SK-N-SH (cell line): ENCODE results near the gene CDKAL1. TPM values are rescaled to one million over a fixed set of nuclear protein-coding genes. Genes with fewer than 3 reads are reported as not detected.
"Not testable (repeated sequence)": the region's sequence is repeated elsewhere in the genome, so short reads cannot be mapped to it uniquely, and the experiment has no call there.

Source experiments
- CTCF ChIA-PET: fragments of 300-600, 350-600 bp; formaldehyde crosslinking; extraction: SDS; loops from one replicate; lab custom pipeline; 2021; lab: Yijun Ruan, JAX
- POLR2A ChIA-PET: fragments of 350-600 bp; sonication (Branson Sonifier 250); formaldehyde crosslinking; extraction: SDS; loops from one replicate; lab custom pipeline; 2020; ENCODE audit warnings: antibody characterized with exemption, inconsistent platforms; lab: Yijun Ruan, JAX
- DNase-seq: peaks from one replicate; pipeline ENCODE4 v3.0.0; 2012
- H2AFZ ChIP-seq: fragments of 200-600 bp; sonication (generic); 2 replicates; pipeline ENCODE4 v1.8.1; 2016; ENCODE audit warnings: antibody characterized with exemption, mild to moderate bottlenecking, low read depth
- H3F3A ChIP-seq: fragments of 200-600 bp; sonication (generic); replicated peaks from 2 replicates; pipeline ENCODE3; 2016; ENCODE audit warnings: antibody characterized with exemption, mild to moderate bottlenecking; ENCODE audit not compliant: insufficient read depth
- H3K27ac ChIP-seq, 2 experiments: fragments of 200-500 bp in 1 of 2; fragments of 200-600 bp in 1 of 2; sonication (Bioruptor generic) in 1 of 2; sonication (generic), shearing (Covaris generic) in 1 of 2; 2 replicates each; pipeline versions ENCODE4 v1.5.1 to v1.6.1; 2014 to 2016; ENCODE audit warnings: low read depth in 2 of 2, inconsistent platforms in 1 of 2, low read length in 1 of 2, mild to moderate bottlenecking in 1 of 2, mixed read lengths in 1 of 2
- H3K27me3 ChIP-seq: fragments of 200-600 bp; sonication (generic), shearing (Covaris generic); 2 replicates; pipeline ENCODE4 v1.6.1; 2016; ENCODE audit warnings: mixed run types; ENCODE audit not compliant: insufficient read depth
- H3K36me3 ChIP-seq, 2 experiments: fragments of 200-500 bp in 1 of 2; fragments of 200-600 bp in 1 of 2; sonication (Bioruptor generic) in 1 of 2; sonication (generic) in 1 of 2; replicated peaks in 1 of 2; 2 replicates each; pipeline versions ENCODE3 to v1.5.1; 2014 to 2016; ENCODE audit warnings: low read length in 1 of 2, mild to moderate bottlenecking in 1 of 2; ENCODE audit not compliant: insufficient read depth in 2 of 2, control insufficient read depth in 1 of 2
- H3K4me1 ChIP-seq, 2 experiments: fragments of 200-500 bp in 1 of 2; fragments of 200-600 bp in 1 of 2; sonication (Bioruptor generic) in 1 of 2; sonication (generic), shearing (Covaris generic) in 1 of 2; 2 replicates each; pipeline versions ENCODE4 v1.5.1 to v1.6.1; 2014 to 2016; ENCODE audit warnings: low read depth in 1 of 2, low read length in 1 of 2, mixed run types in 1 of 2; ENCODE audit not compliant: insufficient read depth in 2 of 2, control insufficient read depth in 1 of 2
- H3K4me2 ChIP-seq: fragments of 200-600 bp; sonication (generic), shearing (Covaris generic); 2 replicates; pipeline ENCODE4 v1.6.1; 2017; ENCODE audit warnings: mixed run types
- H3K4me3 ChIP-seq, 2 experiments: fragments of 200-500 bp in 1 of 2; fragments of 200-600 bp in 1 of 2; sonication (Bioruptor generic) in 1 of 2; sonication (generic), shearing (Covaris generic) in 1 of 2; 2 replicates each; pipeline versions ENCODE4 v1.5.1 to v1.8.1; 2014 to 2016; ENCODE audit warnings: low read depth in 2 of 2, inconsistent platforms in 1 of 2, low read length in 1 of 2, mild to moderate bottlenecking in 1 of 2, mixed read lengths in 1 of 2, moderate library complexity in 1 of 2
- H3K79me2 ChIP-seq: fragments of 200-600 bp; sonication (generic); 2 replicates; pipeline ENCODE4 v1.8.1; 2017; ENCODE audit warnings: mild to moderate bottlenecking; ENCODE audit not compliant: insufficient read depth
- H3K9ac ChIP-seq: fragments of 200-600 bp; sonication (generic); 2 replicates; pipeline ENCODE4 v1.6.1; 2017; ENCODE audit warnings: mixed run types
- H3K9me2 ChIP-seq: fragments of 200-600 bp; sonication (generic); 2 replicates; pipeline ENCODE4 v1.6.1; 2017; ENCODE audit warnings: mixed run types
- H3K9me3 ChIP-seq: fragments of 200-600 bp; sonication (generic); 2 replicates; pipeline ENCODE4 v1.6.1; 2017; ENCODE audit warnings: mixed run types, mild to moderate bottlenecking, moderate library complexity
- H4K20me1 ChIP-seq: fragments of 200-600 bp; sonication (generic); 2 replicates; pipeline ENCODE4 v1.6.1; 2017; ENCODE audit warnings: mild to moderate bottlenecking, mixed run types; ENCODE audit not compliant: insufficient read depth
- ELF1 ChIP-seq: IDR thresholded peaks from 2 replicates; pipeline ENCODE4 v1.4.0; 2012
- FOXM1 ChIP-seq: IDR thresholded peaks from 2 replicates; pipeline ENCODE4 v1.4.0; 2012; ENCODE audit warnings: low read depth, mild to moderate bottlenecking
- GABPA ChIP-seq: IDR thresholded peaks from 2 replicates; pipeline ENCODE4 v1.4.0; 2012; ENCODE audit warnings: low read depth, mild to moderate bottlenecking
- IRF3 ChIP-seq: fragments of 150-350 bp; IDR thresholded peaks from 2 replicates; pipeline ENCODE4 v1.6.1; 2016; ENCODE audit warnings: mild to moderate bottlenecking, low read depth, low read length
- MAX ChIP-seq: IDR thresholded peaks from 2 replicates; pipeline ENCODE4 v1.4.0; 2012; ENCODE audit warnings: low read depth
- NRF1 ChIP-seq: IDR thresholded peaks from 2 replicates; pipeline ENCODE4 v1.6.1; 2012; ENCODE audit warnings: low read depth, mild to moderate bottlenecking, low read length
- REST ChIP-seq: IDR thresholded peaks from 2 replicates; pipeline ENCODE4 v1.6.1; 2012; ENCODE audit warnings: mild to moderate bottlenecking, low read depth, low read length, moderate library complexity
- RFX5 ChIP-seq: IDR thresholded peaks from 2 replicates; pipeline ENCODE4 v1.6.1; 2012; ENCODE audit warnings: mild to moderate bottlenecking, improper control_type of control experiment, low read length
- RXRA ChIP-seq: IDR thresholded peaks from 2 replicates; pipeline ENCODE4 v1.4.0; 2012; ENCODE audit warnings: low read depth, mild to moderate bottlenecking, borderline replicate concordance
- TAF1 ChIP-seq: IDR thresholded peaks from 2 replicates; pipeline ENCODE4 v1.6.1; 2012; ENCODE audit warnings: low read depth, mild to moderate bottlenecking, low read length, moderate library complexity, borderline replicate concordance
- TEAD4 ChIP-seq: IDR thresholded peaks from 2 replicates; pipeline ENCODE4 v1.4.0; 2012; ENCODE audit warnings: mild to moderate bottlenecking, borderline replicate concordance; ENCODE audit not compliant: insufficient read depth
- USF1 ChIP-seq: IDR thresholded peaks from 2 replicates; pipeline ENCODE4 v1.4.0; 2012; ENCODE audit warnings: low read depth, borderline replicate concordance
- YY1 ChIP-seq: IDR thresholded peaks from 2 replicates; pipeline ENCODE4 v1.4.0; 2012; ENCODE audit warnings: low read depth, mild to moderate bottlenecking
- WGBS: methylation state at CpG from one replicate; pipeline ENCODE4 v1.1.6; 2017; ENCODE audit warnings: low lambda C conversion rate; 5-methylcytosine and 5-hydroxymethylcytosine counted together
- polyA plus RNA-seq, 3 experiments: library from polyadenylated mRNA; depleted of rRNA; stranded (reverse); fragments of >200 nt; gene quantifications; 2 replicates each; pipeline ENCODE4 v1.2.3, GENCODE V29; 2012

The CDKAL1 gene
- polyA plus RNA-seq, 1 of the 3 experiments (the other 2 are of a cell fraction), result 2.6 TPM

- Histone ChIP-seq H4K20me1 (no peaks in the 10 kb centered on the region), H3K4me1 (peaks cover 0 to 2% of the 10 kb centered on the region in 2 experiments; a peak in 2 of 4 replicates), H3K27ac (no peak overlapping the region), H3K79me2 (peaks cover 4% of the 10 kb centered on the region), H3K9me3 (no peaks in the 10 kb centered on the region), H3K9me2 (no peaks in the 10 kb centered on the region), H3K4me3 (no peak overlapping the region), H3K36me3 (peaks cover 0 to 1% of the 10 kb centered on the region in 2 experiments), H3K9ac (no peak overlapping the region), H3K27me3 (no peaks in the 10 kb centered on the region), H3F3A (no peaks in the 10 kb centered on the region), H3K4me2 (no peak overlapping the region), H2AFZ (no peak overlapping the region)
- ChIA-PET POLR2A (no interaction called here), CTCF (no interaction called here)
- no peak for DNase-seq
- TF ChIP-seq FOXM1, result no peak
- TF ChIP-seq TAF1, result no peak
- no peak for TF ChIP-seq ELF1
- TF ChIP-seq YY1, result no peak
- no peak for TF ChIP-seq GABPA
- no peak for TF ChIP-seq MAX
- no peak for TF ChIP-seq REST
- TF ChIP-seq USF1, result no peak
- TF ChIP-seq RXRA, result no peak
- no peak for TF ChIP-seq RFX5
- no peak for TF ChIP-seq IRF3
- no peak for TF ChIP-seq NRF1
- TF ChIP-seq TEAD4, result no peak
- WGBS, result 92% methylated on average over 5 of the region's 5 CpGs
These were observed 110.6 kb downstream of the CDKAL1 start for GRCh38 chr6:20644667-20645370.

GRCh38 chr6:20645572-20645971, 111.3 kb downstream of the CDKAL1 start:
- POLR2A ChIA-PET, result not testable (repeated sequence)

More at GRCh38 chr6:20645572-20645971, 111.3 kb downstream of the CDKAL1 start:
- H3K4me1 ChIP-seq, H2AFZ ChIP-seq, CTCF ChIA-PET, DNase-seq, H3K9me2 ChIP-seq, H3K9me3 ChIP-seq, H4K20me1 ChIP-seq, H3K79me2 ChIP-seq, H3K27ac ChIP-seq, H3K27me3 ChIP-seq, H3F3A ChIP-seq, H3K4me3 ChIP-seq, H3K4me2 ChIP-seq, H3K36me3 ChIP-seq, H3K9ac ChIP-seq: not testable (repeated sequence)
- 82% methylated on average over 6 of the region's 6 CpGs for WGBS
